Fibroblast of lung (primary cell): ENCODE measurements around the gene RTN4RL1.

Experiments used
- CTCF ChIP-seq, 2 donors: IDR thresholded peaks in 1 of 2; conservative IDR thresholded peaks in 1 of 2; 1 replicate in 1 of 2; 2 replicates in 1 of 2; pipeline ENCODE4 v1.5.1; 2011 to 2012; ENCODE audit warnings: low read length in 2 of 2, control low read depth in 1 of 2, inconsistent platforms in 1 of 2, low read depth in 1 of 2, mild to moderate bottlenecking in 1 of 2
- EZH2 ChIP-seq: IDR thresholded peaks from 2 replicates; pipeline ENCODE4 v1.5.1; 2012; ENCODE audit warnings: low read length, control low read depth, mild to moderate bottlenecking; ENCODE audit errors: missing control alignments

DNA sequence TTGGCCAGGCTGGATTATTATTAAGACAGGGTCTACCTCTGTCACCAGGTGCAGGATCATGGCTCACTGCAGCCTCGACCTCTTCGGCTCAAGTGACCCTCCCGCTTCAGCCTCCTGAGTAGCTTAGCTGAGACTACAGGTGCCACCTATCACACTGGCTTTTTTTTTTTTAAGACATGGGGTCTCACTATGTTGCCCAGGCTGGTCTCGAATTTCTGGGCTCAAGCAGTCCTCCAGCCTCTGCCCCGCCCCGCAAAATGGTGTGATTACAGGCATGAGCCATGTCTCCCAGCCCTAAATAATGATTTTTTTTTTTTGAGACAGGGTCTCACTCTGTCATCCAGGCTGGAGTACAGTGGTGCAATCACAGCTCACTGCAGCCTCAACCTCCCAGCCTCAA, 22.5 kb upstream of the RTN4RL1 start:
- TF ChIP-seq CTCF (conservative IDR thresholded peaks at IDR 0.05 in 1 of 2, IDR thresholded peaks at IDR 0.05 in 1 of 2; ENCODE audit: low read depth in 1 of 2, low read length in 2 of 2) (no peak), EZH2 (no peak)
